GM18511 (cell line): ENCODE measurements around the gene ASPSCR1.

Experiments used
- ATAC-seq: cut with Tn5 transposase; IDR thresholded peaks from one replicate; pipeline ENCODE4 v1.9.1; 2021; ENCODE audit warnings: mild to moderate bottlenecking, moderate library complexity; ENCODE audit not compliant: unreplicated experiment

ASPSCR1 gene

GRCh38 chr17:81996232-81996756 lies 18.9 kb downstream of the ASPSCR1 start:
- ATAC-seq: no peak

- ATAC-seq: no peak
Observed at GRCh38 chr17:81996757-81997441, 19.5 kb downstream of the ASPSCR1 start.

- no peak for ATAC-seq
Observed at GRCh38 chr17:81998212-81998611, 20.8 kb downstream of the ASPSCR1 start.

- no peak for ATAC-seq
Observed at GRCh38 chr17:81998691-81999438, 21.4 kb downstream of the ASPSCR1 start.

- ATAC-seq: no peak
Observed at GRCh38 chr17:81999587-81999975, 22.2 kb downstream of the ASPSCR1 start.

- no peak for ATAC-seq
Observed at GRCh38 chr17:81999976-82000802, 22.8 kb downstream of the ASPSCR1 start.

GRCh38 chr17:82000803-82001570 lies 23.6 kb downstream of the ASPSCR1 start:
- ATAC-seq: no peak

- no peak for ATAC-seq
Observed at GRCh38 chr17:82001571-82002056, 24.2 kb downstream of the ASPSCR1 start.

- ATAC-seq: no peak
Observed at GRCh38 chr17:82003411-82004381, 26.3 kb downstream of the ASPSCR1 start.

GRCh38 chr17:82004517-82005455 lies 27.4 kb downstream of the ASPSCR1 start:
- ATAC-seq: no peak

- ATAC-seq: no peak
Observed at GRCh38 chr17:82005701-82006348, 28.4 kb downstream of the ASPSCR1 start.

- ATAC-seq: no peak
Observed at GRCh38 chr17:82006468-82007227, 29.2 kb downstream of the ASPSCR1 start.

GRCh38 chr17:82007228-82007494 lies 29.7 kb downstream of the ASPSCR1 start:
- ATAC-seq: no peak

- ATAC-seq: no peak
Observed at GRCh38 chr17:82007495-82008257, 30.2 kb downstream of the ASPSCR1 start.

- ATAC-seq: no peak
Observed at GRCh38 chr17:82008258-82008940, 31.0 kb downstream of the ASPSCR1 start.

GRCh38 chr17:82008941-82009405 lies 31.5 kb downstream of the ASPSCR1 start:
- no peak for ATAC-seq
